Left ventricle myocardium inferior (tissue), 1 donor: ENCODE data around the gene HLA-DQB1. TPM values are rescaled to one million over a fixed set of nuclear protein-coding genes. Genes with fewer than 3 reads are reported as not detected.
A peak's percentile ranks its signal among the peaks of the same experiment; 100 is the strongest.
"Not testable (repeated sequence)": the region's sequence is repeated elsewhere in the genome, so short reads cannot be mapped to it uniquely, and the experiment has no call there.

Source experiments
- DNase-seq: peaks from one replicate; pipeline ENCODE4 v3.0.0-alpha.2; 2020
- H3K27ac ChIP-seq: fragments of 200-600 bp; replicated peaks from 2 replicates; pipeline ENCODE4 v1.8.0; 2021
- H3K27me3 ChIP-seq: fragments of 200-600 bp; 2 replicates; pipeline ENCODE4 v1.8.0; 2021; ENCODE audit warnings: low read depth
- H3K36me3 ChIP-seq: fragments of 200-600 bp; 2 replicates; pipeline ENCODE4 v1.8.0; 2021
- H3K4me1 ChIP-seq: fragments of 200-600 bp; 2 replicates; pipeline ENCODE4 v1.8.0; 2021
- H3K4me3 ChIP-seq: fragments of 200-600 bp; 2 replicates; pipeline ENCODE4 v1.8.0; 2021; ENCODE audit warnings: mild to moderate bottlenecking, moderate library complexity
- H3K9me3 ChIP-seq: fragments of 200-600 bp; replicated peaks from 2 replicates; pipeline ENCODE4 v1.8.0; 2021
- intact Hi-C: fragments of 100-400 bp; cut with micrococcal nuclease; formaldehyde crosslinking; loops from one replicate; pipeline ENCODE4 v1.11.0; 2022
- long read RNA-seq: library from polyadenylated mRNA; unstranded; transcript quantifications from one replicate; pipeline ENCODE4 v2.0.0, GENCODE V29; 2021
- total RNA-seq: library from RNA; stranded (reverse); fragmentation: NEBNext Ultra II Directional; extraction: Animal tissue kit (Norgen Biotek cat#: 25700); gene quantifications from one replicate; pipeline ENCODE4 v1.2.1, GENCODE V29; 2021
- TF ChIP-seq, protein P1 (sequence below): fragments of 200-600 bp; IDR thresholded peaks from 2 replicates; pipeline ENCODE4 v1.8.0; 2021; ENCODE audit warnings: antibody characterized with exemption, mild to moderate bottlenecking, borderline replicate concordance
- donor health status: DM: no; HTN: yes; CAD: no; lungs with severe emphysema.

Gene HLA-DQB1
- total RNA-seq: 2.0 TPM
- long read RNA-seq, partial matches to known transcripts: 3 of 7 reads
- long read RNA-seq, other reads (novel, unspliced or antisense): 0 of 7 reads

DNA sequence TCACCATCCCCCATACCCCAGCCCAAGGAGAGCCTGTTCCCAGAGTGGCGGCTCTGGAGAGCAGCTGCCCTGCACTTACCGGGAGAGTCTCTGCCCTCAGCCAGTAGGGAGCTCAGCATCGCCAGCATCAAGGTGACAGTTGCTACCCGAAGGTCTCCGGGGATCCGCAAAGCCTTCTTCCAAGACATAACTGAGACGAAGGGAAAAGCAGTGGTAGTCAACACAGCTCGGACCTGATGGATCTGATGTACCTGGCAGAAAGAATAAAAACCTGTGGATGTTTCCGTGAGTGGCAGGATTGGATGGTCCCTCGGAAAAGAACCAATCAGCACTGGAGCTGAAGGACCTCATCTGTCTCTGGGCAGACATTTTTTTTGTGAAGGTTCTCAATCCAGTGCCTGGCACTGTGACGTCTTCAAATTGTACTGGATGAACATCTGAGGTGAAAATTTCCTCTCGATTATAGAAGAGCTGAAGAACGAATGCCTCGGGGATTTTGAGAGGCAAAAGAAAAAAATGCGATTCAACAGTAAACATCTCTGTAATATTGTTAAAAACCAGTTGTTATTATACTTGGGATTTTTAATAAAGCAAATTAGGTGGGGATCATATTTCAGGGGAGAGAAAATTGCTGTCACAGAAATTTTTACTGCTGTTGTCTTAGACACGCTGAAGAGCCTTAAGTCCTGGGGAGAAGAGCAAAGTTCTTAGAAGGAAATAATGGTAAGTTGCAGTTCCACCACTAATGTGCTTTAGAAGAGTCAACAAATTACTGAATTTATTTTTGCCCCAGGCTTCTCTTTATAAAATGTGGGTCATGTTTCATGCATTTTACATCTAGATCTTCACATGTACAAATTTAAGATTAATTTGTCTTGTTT lies at the start of gene HLA-DQB1:
TSS of gene HLA-DQB1 (minus strand) at position 238 of the 881 bp plus-strand sequence. CDS start at position 188, 50 bp downstream.
- H3K9me3 ChIP-seq: no peaks in the 10 kb centered on the region
- no peaks in the 10 kb centered on the region for H3K4me1 ChIP-seq
- intact Hi-C loops: no loop called here
- no peak within 1 kb of the TSS for H3K4me3 ChIP-seq
- no peaks in the 10 kb centered on the region for H3K36me3 ChIP-seq
- no peaks in the 10 kb centered on the region for H3K27me3 ChIP-seq
- TF ChIP-seq, protein P1, sequence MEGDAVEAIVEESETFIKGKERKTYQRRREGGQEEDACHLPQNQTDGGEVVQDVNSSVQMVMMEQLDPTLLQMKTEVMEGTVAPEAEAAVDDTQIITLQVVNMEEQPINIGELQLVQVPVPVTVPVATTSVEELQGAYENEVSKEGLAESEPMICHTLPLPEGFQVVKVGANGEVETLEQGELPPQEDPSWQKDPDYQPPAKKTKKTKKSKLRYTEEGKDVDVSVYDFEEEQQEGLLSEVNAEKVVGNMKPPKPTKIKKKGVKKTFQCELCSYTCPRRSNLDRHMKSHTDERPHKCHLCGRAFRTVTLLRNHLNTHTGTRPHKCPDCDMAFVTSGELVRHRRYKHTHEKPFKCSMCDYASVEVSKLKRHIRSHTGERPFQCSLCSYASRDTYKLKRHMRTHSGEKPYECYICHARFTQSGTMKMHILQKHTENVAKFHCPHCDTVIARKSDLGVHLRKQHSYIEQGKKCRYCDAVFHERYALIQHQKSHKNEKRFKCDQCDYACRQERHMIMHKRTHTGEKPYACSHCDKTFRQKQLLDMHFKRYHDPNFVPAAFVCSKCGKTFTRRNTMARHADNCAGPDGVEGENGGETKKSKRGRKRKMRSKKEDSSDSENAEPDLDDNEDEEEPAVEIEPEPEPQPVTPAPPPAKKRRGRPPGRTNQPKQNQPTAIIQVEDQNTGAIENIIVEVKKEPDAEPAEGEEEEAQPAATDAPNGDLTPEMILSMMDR: no peak
- H3K27ac ChIP-seq: no peak within 1 kb of the TSS
- no peak for DNase-seq

DNA sequence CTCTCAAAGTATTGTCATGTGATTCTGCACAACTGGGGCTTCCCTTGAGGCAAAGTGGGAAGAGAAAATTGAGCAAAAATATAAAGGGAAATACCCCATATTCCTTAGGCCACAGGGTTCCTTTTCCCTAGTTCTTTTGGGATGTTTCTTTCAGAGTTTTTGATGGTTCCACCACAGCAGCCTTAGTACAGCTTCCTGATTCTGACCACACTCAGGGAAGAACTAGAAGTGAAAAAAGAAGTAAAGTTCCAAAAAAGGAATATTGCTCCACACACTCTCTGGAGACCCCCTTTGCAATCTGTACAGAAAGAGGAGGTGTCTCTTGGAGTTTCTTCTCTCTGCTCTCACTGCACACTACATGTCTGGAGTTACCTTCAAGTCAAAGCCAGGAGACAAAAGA lies 46.8 kb upstream of the HLA-DQB1 start:
- no peak overlapping the region for H3K27ac ChIP-seq
- no peak overlapping the region for H3K4me3 ChIP-seq
- H3K4me1 ChIP-seq: no peaks in the 10 kb centered on the region
- intact Hi-C loops: no loop called here
- no peaks in the 10 kb centered on the region for H3K9me3 ChIP-seq
- DNase-seq: no peak
- peaks cover 31% of the 10 kb centered on the region for H3K27me3 ChIP-seq
- TF ChIP-seq, protein P1: no peak
- no peaks in the 10 kb centered on the region for H3K36me3 ChIP-seq

DNA sequence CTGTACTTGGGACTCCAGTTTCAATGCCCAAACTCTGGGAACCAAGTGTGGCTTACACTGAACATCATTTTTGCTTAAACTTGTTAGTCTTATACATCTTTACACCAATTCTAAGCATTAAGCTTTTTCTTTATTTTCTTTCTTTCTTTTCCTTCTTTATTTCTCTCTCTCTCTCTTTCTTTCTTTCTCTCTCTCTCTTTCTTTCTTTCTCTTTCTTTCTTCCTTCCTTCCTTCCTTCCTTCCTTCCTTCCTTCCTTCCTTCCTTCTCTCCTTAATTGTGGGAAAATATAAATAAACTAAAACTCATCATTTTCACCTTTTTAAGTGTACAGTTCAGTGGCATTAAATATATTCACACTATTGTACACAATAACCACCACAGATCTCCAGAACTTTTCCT lies 43.2 kb upstream of the HLA-DQB1 start:
- TF ChIP-seq, protein P1: no peak
- DNase-seq: no peak
- no peak overlapping the region for H3K4me3 ChIP-seq
- H3K27me3 ChIP-seq: peaks cover 8% of the 10 kb centered on the region
- H3K27ac ChIP-seq: no peak overlapping the region
- intact Hi-C loops: no loop called here
- no peaks in the 10 kb centered on the region for H3K36me3 ChIP-seq
- H3K9me3 ChIP-seq: no peaks in the 10 kb centered on the region
- H3K4me1 ChIP-seq: no peaks in the 10 kb centered on the region

DNA sequence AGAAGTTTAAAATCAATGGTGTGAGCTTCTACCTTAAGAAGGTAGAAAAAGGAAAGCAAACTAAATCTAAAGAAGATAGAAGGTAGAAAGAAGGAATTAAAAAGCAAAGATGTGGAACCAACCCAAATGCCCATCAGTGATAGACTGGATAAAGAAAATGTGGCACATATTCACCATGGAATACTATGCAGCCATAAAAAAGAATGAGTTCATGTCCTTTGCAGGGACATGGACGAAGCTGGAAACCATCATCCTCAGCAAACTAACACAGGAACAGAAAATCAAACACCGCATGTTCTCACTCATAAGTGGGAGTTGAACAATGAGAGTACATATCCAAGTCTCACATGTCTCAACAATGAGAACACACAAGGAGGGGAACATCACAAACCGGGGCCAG lies 38.7 kb upstream of the HLA-DQB1 start:
- DNase-seq, H3K27ac ChIP-seq, H3K4me1 ChIP-seq, H3K9me3 ChIP-seq, H3K36me3 ChIP-seq, H3K4me3 ChIP-seq, intact Hi-C loops: not testable (repeated sequence)
- peaks cover 35% of the 10 kb centered on the region for H3K27me3 ChIP-seq

DNA sequence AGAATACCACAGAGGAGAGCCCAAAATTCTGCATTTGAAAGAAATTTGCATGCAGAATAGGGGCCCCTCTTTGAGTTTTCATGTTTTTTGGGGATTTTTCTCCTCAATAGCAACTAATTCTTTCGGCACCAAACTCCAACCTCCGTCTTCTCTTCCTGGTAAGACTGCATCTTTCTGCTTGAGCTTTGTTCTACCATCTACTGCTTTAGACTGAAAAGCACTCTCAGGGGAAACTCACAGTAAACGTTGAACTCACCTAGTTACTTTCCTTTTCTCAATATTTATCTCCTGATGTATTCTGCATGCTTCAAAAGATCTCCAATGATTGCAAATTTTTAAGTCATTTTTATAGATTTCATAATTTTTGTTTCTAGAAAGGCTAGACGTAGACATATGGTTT lies 36.9 kb upstream of the HLA-DQB1 start:
- no peak for DNase-seq
- no peaks in the 10 kb centered on the region for H3K9me3 ChIP-seq
- H3K36me3 ChIP-seq: no peaks in the 10 kb centered on the region
- H3K4me3 ChIP-seq: no peak overlapping the region
- H3K27ac ChIP-seq: no peak overlapping the region
- no peaks in the 10 kb centered on the region for H3K4me1 ChIP-seq
- H3K27me3 ChIP-seq: peaks cover 45% of the 10 kb centered on the region
- TF ChIP-seq, protein P1: no peak
- intact Hi-C loops: no loop called here

DNA sequence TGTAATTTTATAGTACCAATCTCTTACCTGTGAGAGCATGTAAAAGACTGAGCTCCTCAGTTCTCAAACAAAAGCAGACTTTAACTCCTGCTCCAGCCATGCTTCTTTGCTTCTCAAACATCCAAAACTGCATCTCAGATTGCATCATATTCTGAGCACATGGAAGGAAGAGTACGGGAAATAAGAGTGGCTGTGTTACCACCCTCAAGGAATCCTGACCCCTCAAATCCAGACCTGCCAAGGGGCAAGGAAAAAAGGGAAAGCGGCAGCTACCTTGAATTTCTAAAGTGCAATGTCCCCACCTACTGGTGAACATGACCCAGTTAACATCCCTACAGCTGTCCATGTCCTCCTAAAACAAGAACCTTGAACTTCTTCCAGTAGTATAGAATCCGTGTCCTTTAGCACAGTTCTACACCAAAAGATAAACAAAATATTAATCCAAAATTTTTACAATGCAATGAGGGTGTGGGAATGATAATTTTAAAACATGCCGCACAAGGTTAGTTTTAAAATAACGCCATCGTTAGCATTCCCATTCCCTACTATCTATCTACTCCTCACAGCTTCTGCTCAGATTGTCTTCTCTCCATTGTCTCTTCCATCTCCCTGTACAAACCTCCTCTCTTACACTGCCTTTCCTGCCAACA lies 34.1 kb upstream of the HLA-DQB1 start:
- TF ChIP-seq, protein P1: peak; percentile 75
- no peaks in the 10 kb centered on the region for H3K36me3 ChIP-seq
- no peaks in the 10 kb centered on the region for H3K4me1 ChIP-seq
- no peak overlapping the region for H3K27ac ChIP-seq
- DNase-seq: no peak
- no peaks in the 10 kb centered on the region for H3K9me3 ChIP-seq
- H3K4me3 ChIP-seq: no peak overlapping the region
- H3K27me3 ChIP-seq: peaks cover 52% of the 10 kb centered on the region
- intact Hi-C loops: no loop called here
